ENCODE measurements around the gene SCGB1C2.
"Not testable (repeated sequence)": the region's sequence is repeated elsewhere in the genome, so short reads cannot be mapped to it uniquely, and the experiment has no call there.

SCGB1C2 gene

DNA sequence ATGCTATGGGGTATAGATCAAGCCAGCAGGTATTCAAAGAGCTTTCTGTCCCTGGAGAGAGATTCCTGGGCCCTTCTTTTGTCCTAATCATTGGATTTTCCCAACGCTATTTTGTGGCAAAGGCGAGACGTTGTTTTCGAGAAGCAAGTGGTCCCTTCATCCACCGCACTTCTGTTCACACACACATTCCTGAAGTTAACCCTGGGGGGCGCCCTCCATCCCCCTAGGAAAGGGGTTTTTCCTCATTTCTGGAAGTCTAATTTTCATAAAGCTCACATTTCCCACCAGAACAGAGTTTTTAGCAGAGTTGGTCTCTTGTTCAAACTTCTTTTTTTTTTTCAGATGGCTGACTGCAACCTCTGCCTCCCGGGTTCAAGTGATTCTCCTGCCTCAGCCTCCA, 11.9 kb downstream of the SCGB1C2 start:
- DNase-seq, result no peak

DNA sequence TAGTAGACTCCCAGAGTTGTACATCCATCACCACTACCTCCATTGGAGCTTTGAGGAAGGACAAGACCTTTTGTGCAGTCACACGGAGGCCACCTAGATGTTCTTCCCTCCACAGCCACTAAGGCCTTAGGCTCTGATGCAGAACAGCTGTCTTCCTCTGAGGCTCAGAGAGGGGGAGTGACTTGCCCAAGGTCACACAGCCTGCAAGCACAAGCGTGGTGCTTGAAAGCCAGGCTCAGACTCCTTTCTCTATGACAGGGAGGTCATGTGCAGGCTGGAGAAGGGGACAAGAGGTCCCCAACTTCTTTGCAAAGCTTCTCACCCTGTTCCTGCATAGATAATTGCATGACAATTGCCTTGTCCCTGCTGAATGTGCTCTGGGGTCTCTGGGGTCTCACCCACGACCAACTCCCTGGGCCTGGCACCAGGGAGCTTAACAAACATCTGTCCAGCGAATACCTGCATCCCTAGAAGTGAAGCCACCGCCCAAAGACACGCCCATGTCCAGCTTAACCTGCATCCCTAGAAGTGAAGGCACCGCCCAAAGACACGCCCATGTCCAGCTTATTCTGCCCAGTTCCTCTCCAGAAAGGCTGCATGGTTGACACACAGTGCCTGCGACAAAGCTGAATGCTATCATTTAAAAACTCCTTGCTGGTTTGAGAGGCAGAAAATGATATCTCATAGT, 12.7 kb downstream of the SCGB1C2 start:
- peak; percentile 39 for DNase-seq

DNA sequence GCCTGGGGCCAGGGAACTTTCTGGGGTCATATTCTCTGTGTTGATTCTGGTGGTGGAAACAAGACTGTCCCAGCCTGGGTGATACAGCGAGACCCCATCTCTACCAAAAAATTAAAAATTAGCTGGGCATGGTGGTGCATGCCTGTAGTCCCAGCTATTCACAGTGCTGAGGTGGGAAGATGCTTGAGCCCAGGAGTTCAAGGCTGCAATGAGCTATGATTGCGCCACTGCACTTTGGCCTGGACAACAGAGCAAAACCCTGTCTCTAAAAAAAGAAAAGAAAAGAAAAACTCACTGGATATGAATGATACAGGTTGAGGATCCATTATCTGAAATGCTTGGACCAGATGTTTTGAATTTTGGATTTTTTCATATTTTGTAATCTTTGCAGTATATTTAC, 13.6 kb downstream of the SCGB1C2 start:
- no peak for DNase-seq

DNA sequence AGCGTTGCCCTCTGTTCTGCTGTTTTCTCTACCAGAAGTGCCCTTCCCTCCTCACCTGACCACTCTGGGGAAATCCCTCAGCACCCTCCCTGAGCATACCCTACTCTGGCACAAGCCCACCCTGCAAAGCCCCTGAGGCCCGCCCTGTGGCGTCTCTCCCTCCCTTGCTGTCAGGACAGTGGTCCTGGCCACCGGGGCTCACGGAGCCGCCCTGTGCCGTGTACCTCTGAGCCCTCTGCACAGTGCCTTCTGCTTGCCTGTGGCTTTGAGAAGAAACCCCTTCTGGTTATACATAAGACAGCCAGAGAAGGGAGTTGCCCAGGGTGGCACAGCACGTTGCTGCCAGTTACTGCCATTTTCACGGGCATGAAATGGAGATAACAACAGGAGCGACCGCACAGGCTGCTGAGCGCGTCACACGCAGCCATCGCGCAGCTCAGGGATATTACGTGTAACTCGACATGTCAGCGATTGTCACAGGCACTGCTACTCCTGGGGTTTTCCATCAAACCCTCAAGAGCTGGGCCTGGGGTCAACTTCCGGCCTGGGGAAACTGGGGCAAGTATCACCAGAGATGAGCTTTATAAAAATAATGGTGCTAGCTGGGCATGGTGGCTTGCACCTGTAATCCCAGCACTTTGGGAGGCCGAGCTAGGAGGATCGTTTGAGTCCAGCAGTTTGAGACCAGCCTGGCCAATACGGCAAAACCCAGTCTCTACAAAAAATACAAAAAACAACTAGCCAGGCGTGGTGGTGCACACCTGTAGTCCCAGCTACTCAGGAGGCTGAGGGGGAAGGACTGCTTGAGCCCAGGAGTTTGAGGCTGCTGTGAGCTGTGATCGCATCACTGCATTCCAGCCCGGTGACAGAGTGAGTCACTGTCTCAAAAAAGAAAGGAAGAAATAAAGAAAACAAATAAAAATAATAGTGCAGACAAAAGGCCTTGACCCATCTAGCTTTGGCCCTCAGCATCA, 14.8 kb downstream of the SCGB1C2 start:
- peak; percentile 56 for DNase-seq

DNA sequence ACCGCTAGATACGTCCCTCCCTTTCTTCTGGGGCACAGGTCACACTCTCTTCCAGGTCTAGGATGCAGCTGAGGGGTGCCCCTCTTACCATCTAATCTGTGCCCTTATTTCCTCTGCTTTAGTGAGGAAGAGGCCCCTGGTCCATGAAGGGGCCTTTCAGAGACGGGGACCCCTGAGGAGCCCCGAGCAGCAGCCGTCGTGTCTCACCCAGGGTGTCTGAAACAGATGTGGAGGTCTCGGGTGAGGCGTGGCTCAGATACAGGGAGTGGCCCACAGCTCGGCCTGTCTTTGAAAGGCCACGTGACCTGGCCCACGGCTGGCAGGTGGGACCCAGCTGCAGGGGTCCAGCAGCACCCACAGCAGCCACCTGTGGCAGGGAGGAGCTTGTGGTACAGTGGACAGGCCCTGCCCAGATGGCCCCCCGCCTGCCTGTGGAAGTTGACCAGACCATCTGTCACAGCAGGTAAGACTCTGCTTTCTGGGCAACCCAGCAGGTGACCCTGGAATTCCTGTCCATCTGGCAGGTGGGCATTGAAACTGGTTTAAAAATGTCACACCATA, 15.6 kb downstream of the SCGB1C2 start:
- DNase-seq, result peak; percentile 46

DNA sequence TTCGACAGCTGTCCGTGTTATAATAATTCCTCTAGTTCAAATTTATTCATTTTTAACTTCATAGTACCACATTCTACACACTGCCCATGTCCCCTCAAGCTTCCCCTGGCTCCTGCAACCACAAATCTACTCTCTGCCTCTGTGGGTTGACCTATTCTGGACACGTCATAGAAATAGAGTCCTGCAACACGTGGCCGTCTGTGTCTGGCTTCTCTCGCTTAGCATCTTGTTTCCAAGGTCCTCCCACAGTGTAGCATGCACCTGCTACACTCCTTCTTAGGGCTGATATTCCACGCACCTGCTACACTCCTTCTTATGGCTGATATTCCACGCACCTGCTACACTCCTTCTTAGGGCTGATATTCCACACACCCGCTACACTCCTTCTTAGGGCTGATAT, 16.5 kb downstream of the SCGB1C2 start:
- peak; percentile 31 for DNase-seq

DNA sequence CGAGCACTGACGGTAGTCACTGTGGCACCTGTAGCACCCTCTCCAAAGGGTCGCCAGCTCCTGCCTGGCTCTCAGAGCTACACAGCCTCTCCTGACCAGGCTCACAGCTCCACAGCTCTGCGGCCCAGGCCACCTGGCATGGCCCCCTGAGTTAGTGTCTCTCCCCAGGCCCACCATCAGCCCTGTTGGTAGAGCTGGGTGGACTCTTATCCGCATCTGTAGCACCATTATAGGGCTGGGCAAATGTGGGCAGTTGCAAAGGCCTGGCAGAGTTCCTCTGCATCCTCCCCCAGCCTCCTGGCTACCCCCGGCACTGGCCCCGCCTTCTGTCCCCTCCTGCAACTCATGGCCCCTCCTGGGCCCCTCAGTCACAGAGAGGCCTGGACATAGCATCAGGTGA, 18.2 kb downstream of the SCGB1C2 start:
- DNase-seq, result no peak

DNA sequence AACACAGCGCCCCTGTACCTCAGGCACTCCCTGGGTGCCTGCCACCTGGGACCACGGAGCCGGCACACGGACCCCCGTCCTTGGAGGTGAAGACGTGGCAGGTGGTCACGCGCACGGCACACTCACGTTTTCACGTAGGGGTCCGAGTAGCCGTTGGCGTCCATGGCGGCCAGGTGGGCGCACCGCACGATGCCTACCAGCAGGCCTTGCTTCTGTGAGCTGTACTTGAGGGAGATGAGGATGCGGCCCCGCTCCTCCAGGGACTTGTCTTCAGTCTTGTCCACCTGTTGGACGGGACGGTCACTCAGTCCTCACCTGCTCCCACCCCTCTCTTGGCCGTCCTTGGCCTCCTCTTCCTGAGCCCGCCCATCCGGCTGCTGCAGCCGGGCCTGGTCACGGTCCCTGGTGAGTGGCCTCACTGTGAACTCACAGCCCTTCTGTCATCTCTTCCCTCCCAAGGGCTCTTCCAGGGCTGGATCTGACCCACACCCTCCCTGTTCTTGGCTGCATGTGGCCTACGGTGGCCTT, 18.8 kb downstream of the SCGB1C2 start:
- no peak for DNase-seq

DNA sequence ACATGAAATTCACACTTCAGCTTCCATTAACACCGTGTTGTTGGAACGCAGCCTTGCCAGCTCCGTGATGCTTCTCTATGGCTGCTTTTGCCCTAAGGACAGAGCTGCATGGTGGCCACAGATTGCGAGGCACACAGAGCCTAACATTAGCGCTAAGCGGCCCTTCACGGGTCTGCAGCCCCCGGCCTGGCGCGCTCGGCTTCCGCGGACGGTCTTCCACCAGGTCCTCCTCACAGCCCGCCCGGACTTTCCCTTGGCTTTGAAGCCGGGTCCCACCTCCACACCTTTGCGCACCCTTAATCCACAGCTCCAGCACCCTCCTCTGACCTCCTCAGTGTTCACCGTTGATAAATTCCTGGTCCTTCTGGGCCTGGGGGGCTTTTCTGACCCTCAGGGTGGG, 19.6 kb downstream of the SCGB1C2 start:
- no peak for DNase-seq

DNA sequence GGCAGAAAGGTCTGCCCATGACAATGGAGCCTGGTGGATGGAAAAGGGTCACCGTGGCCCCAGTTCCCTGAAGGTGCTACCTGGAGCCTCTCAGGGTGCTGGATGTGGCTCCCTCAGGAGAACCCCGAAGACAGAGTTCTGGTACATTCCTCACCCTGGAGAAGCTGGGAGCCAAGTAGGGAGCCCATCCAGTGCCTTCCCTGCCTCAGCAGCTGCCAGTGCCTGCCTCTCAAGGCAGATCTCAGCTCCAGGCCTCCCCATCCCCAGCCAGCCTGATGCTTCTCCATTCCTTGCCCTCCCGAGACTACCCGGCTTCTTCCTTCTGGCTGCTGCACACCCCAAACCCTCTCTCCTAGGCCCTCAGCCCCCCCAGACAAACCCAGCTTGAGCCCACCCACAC, 20.5 kb downstream of the SCGB1C2 start:
- DNase-seq, result no peak

DNA sequence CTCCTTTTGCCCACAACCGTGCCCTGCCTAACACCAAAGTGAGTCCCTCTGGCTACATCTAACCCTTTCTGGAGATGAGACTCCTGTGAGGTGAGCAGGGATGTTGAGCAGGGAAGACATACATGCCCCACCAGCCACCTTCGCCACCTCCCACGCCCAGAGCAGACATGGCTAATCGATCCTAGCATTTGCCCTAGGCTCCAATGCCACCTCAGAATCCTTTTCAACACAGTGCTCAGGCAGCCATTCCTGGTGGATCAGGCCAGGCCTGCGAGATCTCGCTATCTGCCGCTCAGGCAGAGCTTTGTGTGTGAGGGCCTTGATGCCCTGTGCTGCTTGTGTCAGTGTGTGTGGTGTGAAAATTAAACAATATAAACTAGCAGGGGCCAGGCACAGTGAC, 21.0 kb downstream of the SCGB1C2 start:
- no peak for DNase-seq

DNA sequence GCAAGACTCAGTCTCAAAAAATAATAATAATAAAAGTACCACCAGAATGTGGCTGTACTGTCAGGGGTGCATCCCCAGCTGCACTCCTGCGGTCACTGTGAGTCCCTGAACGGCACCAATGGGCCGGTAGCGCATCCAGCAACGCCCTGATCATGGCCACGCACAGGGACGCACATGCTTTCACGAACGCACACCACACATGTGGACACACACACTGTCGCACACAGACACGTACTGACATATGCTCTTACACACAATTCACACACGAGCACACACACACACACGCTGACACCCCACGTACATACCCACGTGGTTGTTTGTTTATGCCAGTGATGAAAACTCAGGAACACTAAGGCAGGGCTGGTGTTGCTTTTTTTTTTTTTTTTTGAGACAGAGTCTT, 22.2 kb downstream of the SCGB1C2 start:
- DNase-seq, result no peak

DNA sequence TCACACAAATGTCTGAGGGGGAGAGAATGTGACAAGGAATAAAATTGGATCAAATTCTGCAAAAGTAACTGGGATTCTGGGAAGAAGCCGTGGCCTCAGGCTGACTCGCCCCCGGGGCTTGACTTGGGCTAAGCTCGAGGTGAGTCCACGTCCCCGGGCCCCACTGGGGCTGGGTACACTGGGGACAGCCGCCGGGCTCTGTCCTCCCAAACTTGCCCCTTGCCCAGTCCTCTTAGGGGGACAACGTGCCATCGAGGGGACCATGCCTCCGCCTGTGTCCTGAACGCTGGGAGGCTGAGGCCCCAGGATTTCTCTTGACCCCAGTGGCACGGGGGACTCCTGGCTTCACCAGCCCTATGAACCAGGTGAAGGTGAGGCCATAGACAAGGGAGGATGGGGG, 23.0 kb downstream of the SCGB1C2 start:
- no peak for DNase-seq

DNA sequence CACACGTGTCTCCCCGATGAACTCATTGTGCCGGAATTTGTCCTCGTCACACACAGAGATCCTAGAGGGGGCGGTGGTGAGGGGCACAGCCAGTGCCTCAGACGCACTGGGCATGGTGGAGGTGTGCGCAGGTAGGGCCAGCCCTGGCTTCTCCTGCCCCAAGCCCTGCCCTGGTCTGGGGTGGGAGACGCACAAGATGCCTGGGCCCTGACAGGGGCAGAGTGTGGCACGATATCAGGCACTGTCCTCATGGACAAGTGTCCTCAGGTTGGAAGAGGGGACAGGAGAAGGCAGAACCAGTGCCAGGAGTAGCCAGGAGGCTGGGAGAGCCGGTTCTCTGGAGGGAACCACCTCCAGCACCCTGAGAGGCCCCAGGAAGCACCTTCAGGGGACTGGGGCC, 24.1 kb downstream of the SCGB1C2 start:
- DNase-seq, result no peak

DNA sequence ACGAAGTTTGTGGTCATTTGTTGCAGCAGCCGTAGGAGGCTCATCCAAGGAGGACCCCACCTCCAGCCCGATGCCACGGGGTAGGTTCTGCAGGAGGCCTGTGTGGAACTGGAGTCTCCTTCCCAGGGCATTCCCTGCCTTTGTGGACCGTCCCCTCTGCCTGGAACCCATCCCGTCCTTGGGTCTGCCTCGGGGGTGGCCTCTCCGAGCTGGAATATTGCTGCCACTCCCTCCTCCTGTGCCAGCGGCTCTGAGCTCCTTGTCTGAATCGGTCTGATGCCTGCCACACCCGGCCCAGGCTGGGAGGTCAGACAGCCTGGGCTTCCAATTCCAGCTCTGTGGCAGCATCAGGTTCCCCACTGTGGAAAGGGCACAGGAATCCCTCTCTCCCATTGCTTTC, 25.3 kb downstream of the SCGB1C2 start:
- DNase-seq, result no peak

DNA sequence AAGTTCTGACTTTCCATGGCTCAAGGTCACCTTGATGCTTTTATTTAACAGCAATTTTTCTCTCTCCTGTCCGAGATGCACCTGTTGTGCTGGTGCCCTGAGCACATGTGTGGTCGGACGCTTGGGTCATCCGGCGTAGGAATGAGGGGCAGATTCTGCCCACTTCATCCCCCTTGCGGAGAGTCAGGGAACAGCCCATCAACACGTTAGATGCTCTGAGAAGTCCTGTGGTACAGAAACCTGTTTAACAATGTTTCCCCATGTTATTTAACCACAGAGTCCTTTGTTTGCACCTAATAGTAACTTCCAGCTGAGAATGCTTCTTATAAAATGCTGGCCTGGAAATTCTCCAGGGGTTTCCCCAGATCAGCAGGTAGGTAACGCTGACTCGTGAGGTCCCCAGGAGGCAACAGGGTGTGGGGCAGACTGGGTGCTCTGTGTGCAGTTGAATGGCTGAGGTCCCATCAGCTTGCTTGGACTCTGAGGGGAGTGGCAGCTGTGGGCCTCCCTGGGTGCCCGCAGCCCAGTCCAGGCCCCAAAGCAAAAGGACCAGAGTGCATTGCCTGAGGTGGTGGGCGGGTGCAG, 26.2 kb downstream of the SCGB1C2 start:
- DNase-seq, result no peak

DNA sequence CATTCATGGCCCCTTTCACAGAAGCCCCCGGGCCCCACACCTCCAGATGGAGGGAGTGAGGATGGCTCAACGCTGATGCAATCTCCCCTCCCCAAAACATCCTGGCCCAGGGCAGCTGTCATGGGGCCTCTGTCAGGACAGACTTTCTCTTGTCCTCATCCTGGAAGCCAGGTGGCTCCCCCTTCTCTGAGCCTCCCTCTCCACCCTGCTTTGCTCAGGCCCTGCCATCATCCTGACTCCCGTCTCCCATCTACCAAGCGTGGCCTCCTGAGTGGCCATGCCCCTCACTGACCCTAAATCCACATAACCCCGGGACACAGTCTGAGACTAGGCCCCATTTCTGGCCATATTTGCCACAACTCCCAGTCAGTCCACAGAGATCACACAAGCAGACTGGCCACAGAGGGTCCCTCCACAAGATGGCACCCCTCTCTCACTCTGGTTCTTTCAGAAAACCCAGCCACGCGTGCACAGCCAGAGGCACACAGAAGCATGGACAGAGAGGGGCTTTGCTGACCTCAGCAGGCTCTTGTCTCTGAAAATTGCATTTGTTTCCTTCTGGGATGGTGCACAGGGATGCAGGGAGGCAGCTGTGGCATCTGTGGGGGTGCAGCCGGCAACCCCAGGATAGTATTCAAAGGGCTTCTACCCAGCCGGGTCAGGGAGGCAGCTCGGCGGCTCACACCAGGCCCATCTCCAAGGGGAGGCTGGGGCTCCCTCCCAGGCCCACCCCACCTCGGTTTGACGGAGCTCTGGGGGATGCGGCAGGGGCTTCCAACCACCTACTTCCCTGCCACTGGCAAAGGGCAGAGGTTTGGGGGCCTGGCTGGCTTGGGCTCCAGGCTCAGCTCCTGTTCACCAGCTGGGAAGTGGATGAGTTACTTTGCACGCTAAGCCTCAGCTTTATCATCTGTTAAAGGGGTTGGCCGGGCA, 27.2 kb downstream of the SCGB1C2 start:
- no peak for DNase-seq

DNA sequence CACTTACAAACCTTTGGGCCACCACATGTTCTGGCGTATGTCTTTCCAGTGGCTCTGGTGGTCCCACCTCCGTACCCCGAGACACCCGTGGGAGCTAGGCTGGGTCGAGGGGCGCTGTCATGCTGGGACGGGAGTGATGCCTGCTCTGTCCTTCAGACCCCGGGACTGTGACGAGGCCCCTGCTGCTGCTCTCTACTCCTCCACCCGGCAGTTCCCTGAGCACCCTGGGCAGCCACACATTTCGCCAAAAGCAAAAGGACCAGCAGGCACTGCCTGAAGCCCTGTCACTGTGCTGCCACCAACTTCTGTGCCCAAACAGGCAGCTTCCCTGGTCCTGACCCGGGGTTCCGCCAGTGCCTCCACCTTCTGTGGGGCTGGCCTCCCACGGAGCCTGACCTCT, 28.6 kb downstream of the SCGB1C2 start:
- DNase-seq, result no peak

DNA sequence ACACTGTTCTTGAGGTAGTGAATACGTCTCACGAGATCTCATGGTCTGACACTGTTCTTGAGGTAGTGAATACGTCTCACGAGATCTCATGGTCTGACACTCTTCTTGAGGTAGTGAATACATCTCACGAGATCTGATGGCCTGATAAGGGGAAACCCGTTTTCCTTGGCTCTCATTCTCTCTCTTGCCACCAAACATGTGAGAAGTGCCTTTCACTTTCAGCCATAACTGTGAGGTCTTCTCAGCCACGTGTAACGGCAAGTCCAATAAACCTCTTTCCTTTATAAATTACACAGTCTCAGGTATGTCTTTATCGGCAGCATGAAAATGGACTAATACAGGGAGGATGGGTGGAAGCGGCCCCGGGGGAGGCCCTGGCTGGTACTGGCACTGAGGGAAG, 31.2 kb downstream of the SCGB1C2 start:
- DNase-seq, result not testable (repeated sequence)

DNA sequence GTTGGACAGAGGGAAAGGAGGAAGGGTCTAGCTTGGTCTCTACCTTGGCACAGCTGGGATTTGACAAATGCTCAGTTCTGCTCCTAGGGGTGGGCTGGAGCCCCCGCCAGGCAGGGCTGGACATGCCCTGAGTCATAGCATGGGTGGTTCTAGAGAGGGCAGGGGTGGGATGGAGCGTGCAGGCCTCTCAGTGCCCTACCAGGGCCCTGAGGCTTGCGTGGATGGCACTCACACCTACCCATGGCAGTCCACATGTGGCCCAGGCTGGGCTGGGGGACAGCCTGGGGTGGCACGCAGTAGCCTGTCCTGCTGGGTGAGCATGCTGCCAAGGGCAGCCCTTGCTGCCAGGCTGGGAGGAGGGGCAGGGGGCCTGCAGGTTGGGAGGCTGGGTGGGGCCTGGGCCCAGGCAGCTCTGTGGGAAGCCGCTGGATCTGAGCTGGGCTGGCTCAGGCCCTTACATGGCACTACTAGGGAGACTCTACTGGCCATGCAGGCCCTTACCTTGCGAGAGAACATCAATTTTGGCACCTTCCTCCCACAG, 32.8 kb downstream of the SCGB1C2 start:
- no peak for DNase-seq

DNA sequence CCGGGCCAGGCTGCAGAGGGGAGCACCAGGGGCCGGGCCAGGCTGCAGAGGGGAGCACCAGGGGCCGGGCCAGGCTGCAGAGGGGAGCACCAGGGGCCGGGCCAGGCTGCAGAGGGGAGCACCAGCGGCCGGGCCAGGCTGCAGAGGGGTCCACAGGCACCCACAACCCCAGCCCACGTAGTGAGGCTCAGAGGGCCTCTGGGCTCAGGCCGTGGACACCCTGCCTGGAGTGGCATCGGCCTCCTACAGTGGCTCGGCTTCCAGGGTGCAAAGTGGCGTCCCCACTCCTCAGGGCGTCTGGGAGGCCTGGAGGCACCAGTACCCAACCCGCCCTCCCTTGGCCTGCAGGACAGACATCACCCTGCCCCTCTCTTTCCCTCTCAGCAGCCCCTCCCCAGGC, 34.5 kb downstream of the SCGB1C2 start:
- no peak for DNase-seq

DNA sequence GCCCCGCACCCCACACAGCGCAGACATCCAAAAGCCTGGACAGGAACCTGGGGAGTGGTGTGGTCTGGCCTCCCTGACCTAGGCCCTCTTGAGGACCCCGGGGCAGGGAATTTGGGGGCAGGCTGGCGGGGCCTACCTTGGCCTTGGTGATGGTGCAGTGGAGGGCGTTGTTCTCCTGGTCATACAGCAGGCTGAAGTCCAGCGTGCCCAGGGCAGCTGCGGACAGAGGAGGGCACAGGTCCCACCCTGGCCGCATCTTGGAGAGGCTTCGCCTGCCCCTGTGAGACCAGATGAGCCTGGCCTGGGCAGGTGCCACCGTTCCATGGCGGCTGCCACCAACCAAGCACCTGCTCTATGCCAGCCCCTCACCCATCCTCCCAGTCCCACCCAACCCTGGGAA, 35.0 kb downstream of the SCGB1C2 start:
- DNase-seq, result no peak
